ENCODE measurements around the gene RNF157. TPM values are rescaled to one million over a fixed set of nuclear protein-coding genes. Genes with fewer than 3 reads are reported as not detected.

RNF157 gene
- total and polyA plus RNA-seq, 9 donors = 1.3 to 4.3 (median 2.5) TPM

DNA sequence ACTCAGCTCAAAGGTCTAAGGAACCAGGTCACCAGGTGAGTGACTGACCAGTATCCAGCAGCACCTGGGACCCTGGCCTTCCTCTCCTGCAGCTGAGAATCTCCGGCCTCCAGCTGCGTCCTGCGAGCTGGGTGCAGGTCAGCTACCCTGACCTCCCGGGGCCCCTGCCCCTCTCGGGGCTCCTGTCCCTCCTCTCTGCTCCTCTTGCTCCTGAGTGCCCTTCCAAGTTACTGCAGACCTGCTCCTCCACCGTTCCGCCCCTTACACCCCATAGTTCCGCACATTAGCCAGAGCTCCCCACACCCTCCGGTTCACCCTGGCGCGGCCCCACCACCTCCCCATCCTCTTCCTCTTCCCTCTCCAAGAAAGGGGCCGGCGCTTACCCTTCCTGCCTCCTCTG lies 109.8 kb downstream of the RNF157 start:
- H3K27me3 ChIP-seq = no peaks in the 10 kb centered on the region
- intact Hi-C loops (cut with DNase I) = no loop called here
- no peaks in the 10 kb centered on the region for H3K9me3 ChIP-seq

DNA sequence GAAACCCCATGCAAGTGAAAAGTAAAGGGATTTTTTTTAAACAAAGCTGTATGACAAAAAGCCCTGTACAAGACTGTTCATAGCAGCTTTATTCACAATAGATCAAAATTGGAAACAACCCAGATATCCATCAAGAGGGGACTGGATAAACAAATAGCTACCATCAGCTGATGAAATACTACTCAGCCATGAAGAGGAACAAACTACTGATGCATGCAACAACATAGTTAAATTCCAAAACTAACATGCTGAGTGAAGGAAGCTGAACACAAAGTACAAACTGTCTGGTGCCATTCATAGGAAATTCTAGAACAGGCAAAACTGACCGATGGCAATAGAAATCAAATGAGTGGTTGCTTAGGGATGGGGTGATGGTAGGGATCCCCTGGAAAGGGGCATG lies 114.4 kb downstream of the RNF157 start:
- Histone ChIP-seq H3K4me1 (ENCODE audit: insufficient read depth) (peaks cover 2% of the 10 kb centered on the region), H3K9me3 (no peaks in the 10 kb centered on the region), H3K27ac (no peak overlapping the region)

More for the DNA sequence above, 109.8 kb downstream of the RNF157 start:
- WGBS, 3 donors = 51 to 71% (median 61%) methylated on average over 12 to 13 of the region's 13 CpGs
- Histone ChIP-seq H3K4me3 (no peak overlapping the region), H3K36me3 (no peaks in the 10 kb centered on the region), H3K4me1 (ENCODE audit: insufficient read depth) (no peaks in the 10 kb centered on the region), H3K27ac (no peak overlapping the region)
- no peak for DNase-seq
- TF ChIP-seq, protein P1, sequence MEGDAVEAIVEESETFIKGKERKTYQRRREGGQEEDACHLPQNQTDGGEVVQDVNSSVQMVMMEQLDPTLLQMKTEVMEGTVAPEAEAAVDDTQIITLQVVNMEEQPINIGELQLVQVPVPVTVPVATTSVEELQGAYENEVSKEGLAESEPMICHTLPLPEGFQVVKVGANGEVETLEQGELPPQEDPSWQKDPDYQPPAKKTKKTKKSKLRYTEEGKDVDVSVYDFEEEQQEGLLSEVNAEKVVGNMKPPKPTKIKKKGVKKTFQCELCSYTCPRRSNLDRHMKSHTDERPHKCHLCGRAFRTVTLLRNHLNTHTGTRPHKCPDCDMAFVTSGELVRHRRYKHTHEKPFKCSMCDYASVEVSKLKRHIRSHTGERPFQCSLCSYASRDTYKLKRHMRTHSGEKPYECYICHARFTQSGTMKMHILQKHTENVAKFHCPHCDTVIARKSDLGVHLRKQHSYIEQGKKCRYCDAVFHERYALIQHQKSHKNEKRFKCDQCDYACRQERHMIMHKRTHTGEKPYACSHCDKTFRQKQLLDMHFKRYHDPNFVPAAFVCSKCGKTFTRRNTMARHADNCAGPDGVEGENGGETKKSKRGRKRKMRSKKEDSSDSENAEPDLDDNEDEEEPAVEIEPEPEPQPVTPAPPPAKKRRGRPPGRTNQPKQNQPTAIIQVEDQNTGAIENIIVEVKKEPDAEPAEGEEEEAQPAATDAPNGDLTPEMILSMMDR (IDR thresholded peaks at IDR 0.05) = no peak
- TF ChIP-seq POLR2A (IDR thresholded peaks at IDR 0.05) (no peak), EP300 (IDR thresholded peaks at IDR 0.05) (no peak)

DNA sequence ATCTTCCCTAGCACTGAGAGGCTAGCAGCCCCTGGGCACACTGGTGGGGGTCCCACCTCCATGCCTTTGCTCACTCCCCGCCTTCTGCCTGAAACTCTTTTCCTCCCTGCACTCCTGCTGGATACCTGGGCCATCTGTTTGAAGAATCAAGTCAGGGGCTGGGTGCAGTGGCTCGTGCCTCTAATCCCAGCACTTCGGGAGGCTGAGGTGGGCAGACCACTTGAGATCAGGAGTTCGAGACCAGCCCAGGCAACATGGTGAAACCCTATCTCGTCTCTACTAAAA lies 115.0 kb downstream of the RNF157 start:
- 87 to 91% (median 87%) methylated on average over 5 of the region's 5 CpGs for WGBS, 3 donors
- no peak for DNase-seq
- intact Hi-C loops (cut with DNase I) = loop anchor here in 1 of 4 donors (10.0 kb wide), 1 partner anchor 59 kb away; no protein-coding TSS in a partner anchor
- Histone ChIP-seq H3K9me3 (no peaks in the 10 kb centered on the region), H3K27ac (no peak overlapping the region), H3K36me3 (no peaks in the 10 kb centered on the region), H3K4me3 (no peak overlapping the region), H3K4me1 (ENCODE audit: insufficient read depth) (peaks cover 2% of the 10 kb centered on the region), H3K27me3 (no peaks in the 10 kb centered on the region)
- TF ChIP-seq POLR2A (IDR thresholded peaks at IDR 0.05) (no peak), EP300 (IDR thresholded peaks at IDR 0.05) (no peak)
- TF ChIP-seq, protein P1 (IDR thresholded peaks at IDR 0.05) = no peak

More for the DNA sequence above, 114.4 kb downstream of the RNF157 start:
- Histone ChIP-seq H3K4me3 (no peak overlapping the region), H3K36me3 (no peaks in the 10 kb centered on the region), H3K27me3 (no peaks in the 10 kb centered on the region)
- DNase-seq = no peak
- intact Hi-C loops (cut with DNase I) = loop anchor here in 1 of 4 donors (10.0 kb wide), 1 partner anchor 59 kb away; no protein-coding TSS in a partner anchor
- WGBS, 3 donors = 92 to 100% (median 95%) methylated on average over 1 of the region's 1 CpG
- TF ChIP-seq EP300 (IDR thresholded peaks at IDR 0.05) = no peak
- no peak for TF ChIP-seq POLR2A (IDR thresholded peaks at IDR 0.05)
- TF ChIP-seq, protein P1 (IDR thresholded peaks at IDR 0.05) = no peak

DNA sequence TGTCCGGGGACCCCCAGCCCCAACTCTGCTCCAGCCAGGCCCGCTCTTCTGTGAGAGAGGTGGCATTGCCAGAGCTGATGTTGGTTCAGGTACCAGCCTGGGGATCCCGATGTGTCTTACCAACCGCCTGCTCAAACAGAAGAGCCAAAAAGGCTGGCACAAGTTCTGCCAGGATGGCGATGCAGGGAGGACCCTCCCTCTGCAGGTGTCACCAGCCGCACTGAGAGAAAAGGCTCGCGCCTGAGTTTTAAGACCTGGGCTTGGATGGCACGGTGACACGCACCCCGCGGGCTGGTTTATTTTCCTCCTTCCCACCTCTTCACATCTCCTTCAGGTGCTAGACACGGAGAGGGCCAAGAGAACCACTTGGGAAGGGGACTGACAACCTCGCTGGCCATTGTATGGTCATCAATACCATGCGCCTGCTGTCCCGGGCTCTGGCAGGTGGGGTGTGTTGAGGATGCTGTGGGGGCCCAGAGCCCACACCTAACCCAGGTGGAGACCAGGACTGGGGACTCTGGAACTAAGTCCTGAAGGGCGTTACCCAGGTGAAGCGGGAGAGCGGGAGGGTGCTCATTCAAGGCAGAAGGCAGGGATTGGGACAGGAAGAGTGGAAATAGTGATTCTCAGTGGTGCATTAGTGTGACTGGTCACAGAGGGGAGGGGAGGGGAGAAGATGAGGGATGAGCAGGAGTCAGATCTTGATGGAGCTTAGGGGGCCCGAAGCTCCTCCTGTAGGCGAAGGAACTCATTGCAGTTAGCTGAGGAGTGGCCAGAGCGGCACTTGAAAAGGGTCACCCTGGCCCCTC lies 115.5 kb downstream of the RNF157 start:
- Histone ChIP-seq H3K27ac (no peak overlapping the region), H3K27me3 (no peaks in the 10 kb centered on the region), H3K4me1 (ENCODE audit: insufficient read depth) (peaks cover 2% of the 10 kb centered on the region), H3K4me3 (no peak overlapping the region), H3K36me3 (no peaks in the 10 kb centered on the region), H3K9me3 (no peaks in the 10 kb centered on the region)
- intact Hi-C loops (cut with DNase I) = loop anchor here in 2 of 4 donors (5.0 to 10.0 kb wide), 4 partner anchors 58 to 173 kb away; no protein-coding TSS in a partner anchor
- no peak for TF ChIP-seq EP300 (IDR thresholded peaks at IDR 0.05)
- TF ChIP-seq, protein P1 (IDR thresholded peaks at IDR 0.05) = no peak
- TF ChIP-seq POLR2A (IDR thresholded peaks at IDR 0.05) = no peak
- no peak for DNase-seq
- WGBS, 3 donors = 84 to 85% (median 85%) methylated on average over 21 to 22 of the region's 22 CpGs

All from ovary (tissue), 9 donors.